Fibroblast of lung (primary cell): ENCODE measurements around the gene WWC2. TPM values are rescaled to one million over a fixed set of nuclear protein-coding genes. Genes with fewer than 3 reads are reported as not detected.

Experiments used
- DNase-seq, 2 donors: peaks; one replicate each; pipeline versions ENCODE4 v3.0.0 to v3.0.0-alpha.2; 2010; ENCODE audit warnings: low read depth in 2 of 2
- H2AFZ ChIP-seq: 2 replicates; pipeline ENCODE4 v1.5.1; 2012; ENCODE audit warnings: low read length, control low read depth, inconsistent platforms
- H3K27ac ChIP-seq: 2 replicates; pipeline ENCODE4 v1.5.1; 2011; ENCODE audit warnings: low read length, control low read depth; ENCODE audit not compliant: insufficient read depth
- H3K27me3 ChIP-seq: 2 replicates; pipeline ENCODE4 v1.5.1; 2011; ENCODE audit warnings: mild to moderate bottlenecking, low read length; ENCODE audit not compliant: control insufficient read depth, insufficient read depth
- H3K36me3 ChIP-seq: 2 replicates; pipeline ENCODE4 v1.5.1; 2011; ENCODE audit warnings: low read length; ENCODE audit not compliant: control insufficient read depth, insufficient read depth
- H3K4me1 ChIP-seq: 2 replicates; pipeline ENCODE4 v1.5.1; 2011; ENCODE audit warnings: low read length; ENCODE audit not compliant: control insufficient read depth, insufficient read depth; ENCODE audit errors: extremely low read depth
- H3K4me2 ChIP-seq: 2 replicates; pipeline ENCODE4 v1.5.1; 2011; ENCODE audit warnings: low read length, control low read depth; ENCODE audit not compliant: insufficient read depth; ENCODE audit errors: extremely low read depth
- H3K4me3 ChIP-seq, 4 experiments: fragments of 200-600 bp in 1 of 4; sonication (generic) in 1 of 4; replicated peaks in 1 of 4; 2 replicates each; pipeline ENCODE4 v1.5.1; 2011 to 2016; ENCODE audit warnings: low read length in 4 of 4, low read depth in 3 of 4, mild to moderate bottlenecking in 3 of 4, control low read depth in 2 of 4, inconsistent platforms in 1 of 4, mixed read lengths in 1 of 4; ENCODE audit not compliant: insufficient read depth in 1 of 4; ENCODE audit errors: control extremely low read depth in 1 of 4
- H3K79me2 ChIP-seq: 2 replicates; pipeline ENCODE4 v1.5.1; 2012; ENCODE audit warnings: mild to moderate bottlenecking, low read length, inconsistent platforms; ENCODE audit not compliant: control insufficient read depth, insufficient read depth
- H3K9ac ChIP-seq: 2 replicates; pipeline ENCODE4 v1.5.1; 2011; ENCODE audit warnings: mild to moderate bottlenecking, low read length, control low read depth; ENCODE audit not compliant: insufficient read depth
- H3K9me3 ChIP-seq: 2 replicates; pipeline ENCODE4 v1.5.1; 2012; ENCODE audit warnings: low read depth, low read length; ENCODE audit not compliant: control insufficient read depth, insufficient read depth
- H4K20me1 ChIP-seq: 2 replicates; pipeline ENCODE4 v1.5.1; 2011; ENCODE audit warnings: low read length; ENCODE audit not compliant: control insufficient read depth, insufficient read depth; ENCODE audit errors: extremely low read depth
- CTCF ChIP-seq, 2 donors: IDR thresholded peaks in 1 of 2; conservative IDR thresholded peaks in 1 of 2; 1 replicate in 1 of 2; 2 replicates in 1 of 2; pipeline ENCODE4 v1.5.1; 2011 to 2012; ENCODE audit warnings: low read length in 2 of 2, control low read depth in 1 of 2, inconsistent platforms in 1 of 2, low read depth in 1 of 2, mild to moderate bottlenecking in 1 of 2
- EZH2 ChIP-seq: IDR thresholded peaks from 2 replicates; pipeline ENCODE4 v1.5.1; 2012; ENCODE audit warnings: low read length, control low read depth, mild to moderate bottlenecking; ENCODE audit errors: missing control alignments
- polyA plus RNA-seq, 2 donors: library from polyadenylated mRNA; depleted of rRNA in 1 of 2; stranded (reverse) in 1 of 2; unstranded in 1 of 2; fragments of >200 nt; gene quantifications; 2 replicates each; pipeline ENCODE4 v1.2.1, GENCODE V29; 2011 to 2012; ENCODE audit warnings: missing spikeins in 1 of 2
- total RNA-seq: library from RNA; depleted of rRNA; stranded (reverse); fragments of >200 nt; gene quantifications from 2 replicates; pipeline ENCODE4 v1.2.1, GENCODE V29; 2014

WWC2 gene
- total and polyA plus RNA-seq, 2 donors (not counting 1 experiment from before 2014, with no cell fraction given), result 31.6 to 34.0 TPM

DNA sequence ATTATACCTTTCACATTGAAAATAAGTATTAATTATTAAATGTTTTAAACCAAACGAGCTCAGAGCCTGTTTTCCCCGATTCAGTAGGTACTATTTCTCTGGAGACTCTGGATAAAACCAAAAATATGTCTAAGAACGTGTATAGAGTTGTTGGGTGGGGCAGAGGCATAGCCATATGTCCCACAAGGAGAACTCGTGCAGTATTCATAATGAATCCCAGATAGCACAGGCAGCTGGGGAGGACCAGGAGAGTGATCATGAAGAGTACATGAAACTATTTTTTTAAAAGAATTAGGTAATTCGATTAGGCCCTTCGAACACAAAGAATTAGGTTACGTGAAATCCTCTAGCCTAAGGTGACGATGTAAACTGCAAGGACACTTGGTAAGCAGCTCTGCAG, 145.0 kb downstream of the WWC2 start:
- Histone ChIP-seq H3K4me1 (no peaks in the 10 kb centered on the region), H3K9me3 (no peaks in the 10 kb centered on the region), H3K36me3 (no peaks in the 10 kb centered on the region), H3K4me3 (no peak overlapping the region), H4K20me1 (no peaks in the 10 kb centered on the region), H3K27me3 (no peaks in the 10 kb centered on the region), H3K27ac (no peak overlapping the region), H2AFZ (no peak overlapping the region), H3K9ac (no peak overlapping the region), H3K4me2 (no peak overlapping the region), H3K79me2 (no peaks in the 10 kb centered on the region)
- DNase-seq, result no peak
- TF ChIP-seq EZH2 (no peak), CTCF (conservative IDR thresholded peaks at IDR 0.05 in 1 of 2, IDR thresholded peaks at IDR 0.05 in 1 of 2; ENCODE audit: low read depth in 1 of 2, low read length in 2 of 2) (no peak)

GRCh38 chr4:183244506-183244905, 145.4 kb downstream of the WWC2 start:
- no peak overlapping the region for H3K4me3 ChIP-seq
- H2AFZ ChIP-seq, result no peak overlapping the region
- no peak overlapping the region for H3K27ac ChIP-seq
- H3K9me3 ChIP-seq, result no peaks in the 10 kb centered on the region
- no peak for TF ChIP-seq EZH2
- no peak for TF ChIP-seq CTCF (conservative IDR thresholded peaks at IDR 0.05 in 1 of 2, IDR thresholded peaks at IDR 0.05 in 1 of 2; ENCODE audit: low read depth in 1 of 2, low read length in 2 of 2)
- H3K4me1 ChIP-seq, result no peaks in the 10 kb centered on the region
- no peaks in the 10 kb centered on the region for H3K79me2 ChIP-seq
- no peak for DNase-seq
- H4K20me1 ChIP-seq, result no peaks in the 10 kb centered on the region
- no peaks in the 10 kb centered on the region for H3K27me3 ChIP-seq
- no peak overlapping the region for H3K4me2 ChIP-seq
- no peaks in the 10 kb centered on the region for H3K36me3 ChIP-seq
- H3K9ac ChIP-seq, result no peak overlapping the region

GRCh38 chr4:183248201-183248600, 149.1 kb downstream of the WWC2 start:
- DNase-seq, result no peak
- H3K4me3 ChIP-seq, result no peak overlapping the region
- no peaks in the 10 kb centered on the region for H3K9me3 ChIP-seq
- no peaks in the 10 kb centered on the region for H3K36me3 ChIP-seq
- no peak overlapping the region for H3K9ac ChIP-seq
- H4K20me1 ChIP-seq, result no peaks in the 10 kb centered on the region
- H3K27ac ChIP-seq, result no peak overlapping the region
- TF ChIP-seq EZH2 (no peak), CTCF (conservative IDR thresholded peaks at IDR 0.05 in 1 of 2, IDR thresholded peaks at IDR 0.05 in 1 of 2; ENCODE audit: low read depth in 1 of 2, low read length in 2 of 2) (no peak)
- H3K27me3 ChIP-seq, result no peaks in the 10 kb centered on the region
- H3K4me1 ChIP-seq, result no peaks in the 10 kb centered on the region
- no peak overlapping the region for H3K4me2 ChIP-seq
- no peaks in the 10 kb centered on the region for H3K79me2 ChIP-seq
- no peak overlapping the region for H2AFZ ChIP-seq
